Osteocyte (in vitro differentiated cells): Measurements from ENCODE around the gene GPRC5D. TPM values are rescaled to one million over a fixed set of nuclear protein-coding genes. Genes with fewer than 3 reads are reported as not detected.

Experiments used
- DNase-seq: peaks from one replicate; pipeline ENCODE4 v3.0.0; 2021; ENCODE audit warnings: mixed read lengths; ENCODE audit not compliant: unreplicated experiment; ENCODE audit errors: extremely low spot score
- H3K27ac Mint-ChIP-seq: one replicate; pipeline ENCODE4 v1.8.0; 2021; ENCODE audit warnings: mild to moderate bottlenecking, mixed read lengths; ENCODE audit not compliant: unreplicated experiment
- H3K27me3 Mint-ChIP-seq: one replicate; pipeline ENCODE4 v1.8.0; 2021; ENCODE audit warnings: mixed read lengths; ENCODE audit not compliant: unreplicated experiment
- H3K36me3 Mint-ChIP-seq: one replicate; pipeline ENCODE4 v1.8.0; 2021; ENCODE audit warnings: mixed read lengths; ENCODE audit not compliant: unreplicated experiment
- H3K4me1 Mint-ChIP-seq: one replicate; pipeline ENCODE4 v1.8.0; 2021; ENCODE audit warnings: mixed read lengths; ENCODE audit not compliant: unreplicated experiment
- H3K4me3 Mint-ChIP-seq: one replicate; pipeline ENCODE4 v1.8.0; 2021; ENCODE audit warnings: mild to moderate bottlenecking, moderate library complexity, mixed read lengths; ENCODE audit not compliant: unreplicated experiment
- H3K9me3 Mint-ChIP-seq: one replicate; pipeline ENCODE4 v1.8.0; 2021; ENCODE audit warnings: mixed read lengths; ENCODE audit not compliant: unreplicated experiment
- total RNA-seq: library from RNA; stranded (reverse); gene quantifications from 2 replicates; pipeline ENCODE4 v1.2.1, GENCODE V29; 2021
- TF ChIP-seq, protein P1 (sequence below): fragments of 200-600 bp; sonication (generic); IDR thresholded peaks from 2 replicates; pipeline ENCODE4 v1.5.0; 2021; ENCODE audit warnings: antibody characterized with exemption, mild to moderate bottlenecking, moderate library complexity

Gene GPRC5D
- total RNA-seq, 1 donor from 2014 or later: not detected

DNA sequence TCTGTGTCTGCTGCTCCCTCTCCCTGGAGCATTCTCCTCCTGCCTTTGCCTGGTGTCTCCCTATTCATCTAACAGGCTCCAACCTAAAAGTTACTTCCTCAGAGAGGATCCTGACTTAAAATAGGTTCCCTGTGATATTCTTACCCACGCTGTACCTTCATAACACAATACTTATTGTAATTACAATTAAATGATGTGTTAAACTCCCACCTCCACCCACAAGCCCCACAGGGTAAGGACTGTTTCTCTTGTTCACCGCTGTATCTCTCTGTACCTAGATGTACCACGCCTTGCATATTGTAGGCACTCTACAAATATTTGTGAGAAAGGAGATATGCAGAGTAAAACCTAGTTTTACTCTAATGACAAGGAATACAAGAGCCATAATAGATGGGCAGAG, 43.1 kb upstream of the GPRC5D start:
- H3K36me3 Mint-ChIP-seq: peaks cover 3% of the 10 kb centered on the region
- peaks cover 59% of the 10 kb centered on the region for H3K4me1 Mint-ChIP-seq
- H3K4me3 Mint-ChIP-seq: no peak overlapping the region

GRCh38 chr12:12993367-12993766, 41.4 kb upstream of the GPRC5D start:
- Mint-ChIP-seq H3K27me3 (no peaks in the 10 kb centered on the region), H3K27ac (peak overlapping the region; percentile 100), H3K9me3 (no peaks in the 10 kb centered on the region), H3K36me3 (peaks cover 11% of the 10 kb centered on the region), H3K4me1 (peaks cover 44% of the 10 kb centered on the region), H3K4me3 (peak overlapping the region; percentile 80)
- TF ChIP-seq, protein P1, sequence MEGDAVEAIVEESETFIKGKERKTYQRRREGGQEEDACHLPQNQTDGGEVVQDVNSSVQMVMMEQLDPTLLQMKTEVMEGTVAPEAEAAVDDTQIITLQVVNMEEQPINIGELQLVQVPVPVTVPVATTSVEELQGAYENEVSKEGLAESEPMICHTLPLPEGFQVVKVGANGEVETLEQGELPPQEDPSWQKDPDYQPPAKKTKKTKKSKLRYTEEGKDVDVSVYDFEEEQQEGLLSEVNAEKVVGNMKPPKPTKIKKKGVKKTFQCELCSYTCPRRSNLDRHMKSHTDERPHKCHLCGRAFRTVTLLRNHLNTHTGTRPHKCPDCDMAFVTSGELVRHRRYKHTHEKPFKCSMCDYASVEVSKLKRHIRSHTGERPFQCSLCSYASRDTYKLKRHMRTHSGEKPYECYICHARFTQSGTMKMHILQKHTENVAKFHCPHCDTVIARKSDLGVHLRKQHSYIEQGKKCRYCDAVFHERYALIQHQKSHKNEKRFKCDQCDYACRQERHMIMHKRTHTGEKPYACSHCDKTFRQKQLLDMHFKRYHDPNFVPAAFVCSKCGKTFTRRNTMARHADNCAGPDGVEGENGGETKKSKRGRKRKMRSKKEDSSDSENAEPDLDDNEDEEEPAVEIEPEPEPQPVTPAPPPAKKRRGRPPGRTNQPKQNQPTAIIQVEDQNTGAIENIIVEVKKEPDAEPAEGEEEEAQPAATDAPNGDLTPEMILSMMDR: no peak
- DNase-seq: no peak

More for the DNA sequence above, 43.1 kb upstream of the GPRC5D start:
- H3K9me3 Mint-ChIP-seq: no peaks in the 10 kb centered on the region
- TF ChIP-seq, protein P1: no peak
- H3K27ac Mint-ChIP-seq: no peak overlapping the region
- no peaks in the 10 kb centered on the region for H3K27me3 Mint-ChIP-seq
- no peak for DNase-seq

- no peaks in the 10 kb centered on the region for H3K9me3 Mint-ChIP-seq
- peaks cover 13% of the 10 kb centered on the region for H3K36me3 Mint-ChIP-seq
- TF ChIP-seq, protein P1: no peak
- no peak for DNase-seq
- H3K27me3 Mint-ChIP-seq: no peaks in the 10 kb centered on the region
- peak overlapping the region; percentile 80 for H3K4me3 Mint-ChIP-seq
- peak overlapping the region; percentile 100 for H3K27ac Mint-ChIP-seq
- peaks cover 37% of the 10 kb centered on the region for H3K4me1 Mint-ChIP-seq
These were observed 40.6 kb upstream of the GPRC5D start for GRCh38 chr12:12992418-12993130.

DNA sequence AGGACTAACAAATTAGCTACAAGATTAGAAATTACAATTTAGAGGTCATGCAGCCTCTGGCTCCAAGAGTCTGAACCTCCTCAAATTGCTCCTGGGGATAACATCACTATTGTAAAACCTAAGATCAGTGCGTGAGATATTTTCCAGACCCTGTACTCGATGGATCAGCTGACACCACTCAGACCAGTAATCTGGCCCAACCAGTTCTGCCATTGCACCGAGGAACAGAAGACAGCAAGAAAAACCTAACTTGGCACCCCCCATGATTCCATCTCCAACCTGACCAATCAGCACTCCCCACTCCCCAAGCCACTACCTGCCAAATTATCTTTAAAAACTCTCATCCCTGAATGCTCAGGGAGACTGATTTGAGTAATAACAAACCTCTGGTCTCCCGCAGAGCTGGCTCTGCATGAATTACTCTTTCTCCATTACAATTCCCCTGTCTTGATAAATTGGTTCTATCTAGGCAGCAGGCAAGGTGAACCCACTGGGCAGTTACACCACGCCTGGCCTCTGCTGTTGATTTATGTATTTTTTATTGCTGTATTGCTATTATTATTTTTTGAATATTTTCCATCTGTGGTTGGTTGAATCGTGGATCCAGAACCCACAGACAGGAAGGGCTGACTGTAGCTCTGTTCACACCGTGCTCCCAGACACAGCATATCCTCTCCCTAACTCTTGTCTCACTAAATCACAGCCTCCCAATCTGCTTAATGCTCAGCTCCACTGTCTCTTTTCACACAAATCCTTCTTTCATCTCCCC, 38.9 kb upstream of the GPRC5D start:
- Mint-ChIP-seq H3K27ac (peak overlapping the region; percentile 100), H3K36me3 (peaks cover 20% of the 10 kb centered on the region), H3K9me3 (no peaks in the 10 kb centered on the region), H3K4me3 (no peak overlapping the region), H3K27me3 (no peaks in the 10 kb centered on the region), H3K4me1 (peaks cover 33% of the 10 kb centered on the region)
- TF ChIP-seq, protein P1: no peak
- DNase-seq: no peak

GRCh38 chr12:12987421-12987820, 35.5 kb upstream of the GPRC5D start:
- Mint-ChIP-seq H3K4me1 (peaks cover 27% of the 10 kb centered on the region), H3K36me3 (peaks cover 28% of the 10 kb centered on the region), H3K27me3 (no peaks in the 10 kb centered on the region), H3K27ac (no peak overlapping the region), H3K4me3 (no peak overlapping the region), H3K9me3 (no peaks in the 10 kb centered on the region)
- DNase-seq: no peak
- TF ChIP-seq, protein P1: no peak
